ENCODE measurements around the gene CPN1.

Gene CPN1

GRCh38 chr10:99995269-99995668, 86.4 kb downstream of the CPN1 start:
- no peak for DNase-seq

- DNase-seq: no peak
Measured at GRCh38 chr10:99994801-99995200, 86.9 kb downstream of the CPN1 start.

- peak; percentile 85 for DNase-seq
Measured at GRCh38 chr10:99993701-99994689, 87.7 kb downstream of the CPN1 start.

Measured in femur (tissue), 1 donor.